Measurements from ENCODE around the gene TUFM. TPM values are rescaled to one million over a fixed set of nuclear protein-coding genes. Genes with fewer than 3 reads are reported as not detected.

TUFM gene
- total and polyA plus RNA-seq, 8 donors = 71.9 to 181 (median 96.2) TPM

DNA sequence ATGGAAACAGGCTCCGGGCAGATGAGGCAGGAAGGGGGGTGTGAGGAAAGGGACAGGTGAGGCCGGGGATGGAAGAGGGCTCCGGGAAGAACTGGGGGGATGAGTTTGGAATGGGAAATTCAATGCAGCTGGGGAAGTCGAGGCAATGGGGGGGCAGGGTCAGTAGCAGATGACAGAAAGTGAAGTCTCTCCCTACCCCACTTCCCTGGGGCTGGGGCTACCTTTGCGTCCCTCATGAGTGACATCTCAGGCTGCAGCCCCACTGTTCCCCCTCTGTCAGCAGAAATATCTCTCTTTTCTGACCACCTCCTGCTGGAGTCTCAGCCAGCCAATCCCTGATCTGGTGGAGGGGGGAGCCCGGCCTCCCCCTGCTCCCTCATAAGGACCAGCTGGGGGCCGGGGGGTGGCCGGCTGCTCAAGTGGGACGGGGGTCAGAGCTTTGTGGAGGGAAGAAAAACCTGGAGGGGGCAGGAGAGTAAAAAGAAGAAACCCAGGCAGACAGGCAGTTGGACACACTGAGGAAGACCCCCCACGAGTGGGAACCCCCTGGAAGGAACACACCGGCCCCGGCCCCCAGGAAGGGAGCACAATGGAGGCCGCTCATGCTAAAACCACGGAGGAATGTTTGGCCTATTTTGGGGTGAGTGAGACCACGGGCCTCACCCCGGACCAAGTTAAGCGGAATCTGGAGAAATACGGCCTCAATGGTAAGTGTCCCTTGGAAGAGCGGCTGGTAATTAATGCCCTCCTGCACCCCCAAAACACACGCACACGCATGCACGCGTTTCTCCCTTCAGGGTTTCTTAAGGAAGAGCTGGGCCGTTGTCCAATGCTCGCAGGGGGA, 32.2 kb upstream of the TUFM start, which contains the start of gene ATP2A1:
Gene ATP2A1 (plus strand): TSS at position 406 of the 844 bp plus-strand sequence. CDS start 184 bp downstream, at position 590.
- DNase-seq = no peak
- no peaks in the 10 kb centered on the region for H3K27me3 ChIP-seq
- peak within 1 kb of the TSS; percentile 47 to 79 (median 62) for H3K4me3 ChIP-seq
- TF ChIP-seq, protein P1, sequence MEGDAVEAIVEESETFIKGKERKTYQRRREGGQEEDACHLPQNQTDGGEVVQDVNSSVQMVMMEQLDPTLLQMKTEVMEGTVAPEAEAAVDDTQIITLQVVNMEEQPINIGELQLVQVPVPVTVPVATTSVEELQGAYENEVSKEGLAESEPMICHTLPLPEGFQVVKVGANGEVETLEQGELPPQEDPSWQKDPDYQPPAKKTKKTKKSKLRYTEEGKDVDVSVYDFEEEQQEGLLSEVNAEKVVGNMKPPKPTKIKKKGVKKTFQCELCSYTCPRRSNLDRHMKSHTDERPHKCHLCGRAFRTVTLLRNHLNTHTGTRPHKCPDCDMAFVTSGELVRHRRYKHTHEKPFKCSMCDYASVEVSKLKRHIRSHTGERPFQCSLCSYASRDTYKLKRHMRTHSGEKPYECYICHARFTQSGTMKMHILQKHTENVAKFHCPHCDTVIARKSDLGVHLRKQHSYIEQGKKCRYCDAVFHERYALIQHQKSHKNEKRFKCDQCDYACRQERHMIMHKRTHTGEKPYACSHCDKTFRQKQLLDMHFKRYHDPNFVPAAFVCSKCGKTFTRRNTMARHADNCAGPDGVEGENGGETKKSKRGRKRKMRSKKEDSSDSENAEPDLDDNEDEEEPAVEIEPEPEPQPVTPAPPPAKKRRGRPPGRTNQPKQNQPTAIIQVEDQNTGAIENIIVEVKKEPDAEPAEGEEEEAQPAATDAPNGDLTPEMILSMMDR (IDR thresholded peaks at IDR 0.05) = no peak
- WGBS, 2 donors = 62 to 78% methylated on average over 25 of the region's 25 CpGs
- no peaks in the 10 kb centered on the region for H3K36me3 ChIP-seq
- intact Hi-C loops (cut with DNase I) = no loop called here
- no peaks in the 10 kb centered on the region for H3K9me3 ChIP-seq
- H3K27ac ChIP-seq = no peak within 1 kb of the TSS
- no peak for ATAC-seq
- FAIRE-seq = no peak
- peaks cover 0 to 9% (median 0%) of the 10 kb centered on the region in 3 donors for H3K4me1 ChIP-seq

DNA sequence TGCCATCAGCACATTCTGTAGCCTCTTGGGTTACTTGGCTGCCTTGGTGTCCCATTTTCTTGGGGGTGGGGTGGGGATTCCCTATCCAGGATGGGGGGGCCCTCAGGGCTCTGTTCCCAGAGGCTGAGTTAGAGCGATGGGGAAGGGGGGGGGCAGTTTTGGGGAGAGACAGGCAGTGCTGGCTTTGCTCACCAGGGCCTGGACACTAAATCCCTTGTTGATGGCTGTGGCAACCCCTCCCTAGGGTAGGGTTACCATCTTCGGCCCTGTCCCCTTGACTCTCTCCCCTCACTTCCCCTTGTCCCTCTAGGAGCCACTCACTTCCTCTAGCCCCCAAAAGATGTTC, 31.5 kb upstream of the TUFM start:
- DNase-seq = no peak
- no peaks in the 10 kb centered on the region for H3K36me3 ChIP-seq
- no peak overlapping the region for H3K4me3 ChIP-seq
- intact Hi-C loops (cut with DNase I) = no loop called here
- no peak for FAIRE-seq
- H3K4me1 ChIP-seq = peaks cover 0 to 9% (median 0%) of the 10 kb centered on the region in 3 donors
- H3K27me3 ChIP-seq = no peaks in the 10 kb centered on the region
- H3K27ac ChIP-seq = no peak overlapping the region
- TF ChIP-seq, protein P1 (IDR thresholded peaks at IDR 0.05) = no peak
- WGBS, 2 donors = 32 to 74% methylated on average over 2 of the region's 2 CpGs
- ATAC-seq = no peak
- no peaks in the 10 kb centered on the region for H3K9me3 ChIP-seq

DNA sequence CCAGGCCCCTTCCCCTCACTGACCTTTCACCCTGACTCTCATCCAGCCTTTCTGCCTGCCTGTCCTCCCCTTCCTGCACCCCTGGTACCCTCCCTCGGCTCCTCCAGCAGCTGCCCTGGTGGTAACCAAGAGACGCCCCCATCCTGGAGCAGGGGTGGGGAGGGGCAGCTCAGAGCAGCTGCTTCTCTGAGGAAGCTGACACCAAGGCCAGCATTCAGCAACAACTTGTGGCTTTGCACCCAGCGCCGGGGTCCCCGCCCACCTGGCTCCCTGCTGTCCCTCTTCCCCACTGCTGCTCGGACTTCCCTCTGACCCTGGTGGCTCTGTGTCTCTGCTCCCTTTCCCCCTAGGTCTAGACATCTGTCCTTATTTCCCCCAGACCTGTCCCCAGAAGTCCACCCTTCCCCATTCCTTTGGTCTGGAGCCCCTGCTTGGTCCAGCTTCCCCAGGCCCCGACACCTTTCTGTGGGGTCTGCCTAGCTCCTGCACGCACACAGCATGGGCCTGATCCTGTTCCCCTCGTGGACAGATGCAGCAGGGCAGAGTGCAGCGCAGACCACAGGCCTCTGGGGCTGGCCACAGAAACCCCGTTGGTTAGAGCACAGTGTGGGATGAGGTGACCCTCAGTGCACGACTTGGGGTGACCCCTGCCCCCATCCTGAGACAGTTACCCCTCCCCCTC, 31.0 kb upstream of the TUFM start:
- no peak for ATAC-seq
- Histone ChIP-seq H3K27me3 (no peaks in the 10 kb centered on the region), H3K9me3 (no peaks in the 10 kb centered on the region), H3K4me1 (peaks cover 0 to 9% (median 0%) of the 10 kb centered on the region in 3 donors), H3K27ac (no peak overlapping the region), H3K4me3 (no peak overlapping the region), H3K36me3 (no peaks in the 10 kb centered on the region)
- intact Hi-C loops (cut with DNase I) = no loop called here
- FAIRE-seq = no peak
- no peak for DNase-seq
- TF ChIP-seq, protein P1 (IDR thresholded peaks at IDR 0.05) = no peak
- WGBS, 2 donors = 53 to 59% methylated on average over 12 of the region's 12 CpGs

DNA sequence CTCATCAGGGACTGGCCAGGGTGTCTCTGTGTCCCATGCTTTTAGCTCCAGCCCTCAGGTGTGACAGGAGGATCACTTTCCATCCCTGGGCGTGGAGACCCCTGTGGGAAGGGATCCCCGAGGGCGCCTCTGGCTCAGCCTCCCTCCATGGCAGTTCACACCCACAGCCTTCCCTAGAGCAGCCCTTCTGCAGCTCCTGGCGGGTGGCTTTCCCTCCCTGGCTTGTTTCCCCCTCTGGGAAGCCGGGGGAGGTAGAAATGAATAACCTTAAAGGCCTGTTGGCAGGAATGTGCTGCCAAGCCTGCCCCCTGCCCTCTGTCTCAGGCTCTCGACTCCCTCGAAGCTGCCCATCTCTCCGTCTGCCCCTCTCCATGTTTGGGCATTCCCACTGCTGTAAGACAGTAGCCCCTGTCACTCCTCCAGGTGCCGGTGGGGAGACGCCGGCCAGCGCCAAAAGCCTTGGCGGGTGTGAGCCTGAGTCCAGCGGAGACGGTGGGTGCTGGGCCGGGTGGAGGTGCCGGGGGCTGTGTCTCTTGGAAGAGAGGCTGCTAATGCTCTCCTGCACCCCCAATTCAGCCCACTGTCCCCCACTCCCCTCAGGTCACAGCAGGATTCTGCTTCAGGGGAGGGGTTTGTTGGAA, 30.0 kb upstream of the TUFM start:
- no peak overlapping the region for H3K4me3 ChIP-seq
- no peaks in the 10 kb centered on the region for H3K27me3 ChIP-seq
- H3K4me1 ChIP-seq = peaks cover 0 to 9% (median 0%) of the 10 kb centered on the region in 3 donors
- TF ChIP-seq, protein P1 (IDR thresholded peaks at IDR 0.05) = no peak
- intact Hi-C loops (cut with DNase I) = no loop called here
- DNase-seq = no peak
- H3K9me3 ChIP-seq = no peaks in the 10 kb centered on the region
- no peak overlapping the region for H3K27ac ChIP-seq
- ATAC-seq = no peak
- 58 to 60% methylated on average over 17 of the region's 17 CpGs for WGBS, 2 donors
- FAIRE-seq = no peak
- peaks cover 0 to 3% (median 0%) of the 10 kb centered on the region in 3 donors for H3K36me3 ChIP-seq
